ENCODE results near the gene SP6. TPM values are rescaled to one million over a fixed set of nuclear protein-coding genes. Genes with fewer than 3 reads are reported as not detected.

SP6 gene
- total RNA-seq, 1 experiment from 2014 or later: 3.3 TPM

DNA sequence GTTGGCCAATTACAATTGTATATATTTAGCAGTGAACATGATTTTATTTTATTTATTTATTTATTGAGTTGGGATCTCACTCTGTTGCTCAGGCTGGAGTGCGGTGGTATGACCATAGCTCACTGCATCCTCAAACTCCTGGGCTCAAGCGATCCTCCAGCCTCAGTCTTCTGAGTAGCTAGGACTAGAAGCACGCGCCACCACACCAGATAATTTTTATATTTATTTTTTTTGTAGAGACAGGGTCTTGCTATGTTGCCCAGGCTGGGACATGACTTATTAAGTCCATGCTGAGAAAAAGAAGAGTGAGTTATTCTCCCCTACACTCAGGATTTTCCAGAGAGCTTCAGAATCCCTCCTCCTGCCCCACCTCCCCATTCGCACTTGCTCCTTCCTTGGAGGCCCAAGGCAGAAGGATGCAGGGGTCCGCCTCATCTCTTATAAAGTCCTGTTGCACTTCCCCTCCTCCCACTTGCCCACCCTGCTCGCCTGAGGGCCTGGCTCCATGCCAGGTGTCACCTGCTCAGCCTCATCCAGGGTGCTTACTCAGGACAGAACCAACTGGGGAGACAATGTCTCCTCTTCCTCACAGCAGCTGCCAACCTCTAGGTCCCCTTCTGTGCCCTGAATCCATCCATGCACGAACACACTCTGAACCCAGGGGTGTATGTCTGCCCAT is 29.0 kb upstream of the SP6 start:
- Mint-ChIP-seq H3K4me1 (peaks cover 34% of the 10 kb centered on the region), H3K27ac (no peak overlapping the region), H3K4me3 (no peak overlapping the region), H3K9me3 (no peaks in the 10 kb centered on the region), H3K27me3 (ENCODE audit: low read depth) (peaks cover 20% of the 10 kb centered on the region), H3K36me3 (no peaks in the 10 kb centered on the region)
- no peak for DNase-seq (ENCODE audit: low spot score)
- ChIA-PET POLR2A (no interaction called here), CTCF (interaction anchor here (0.6 to 18.5 kb wide), 3 partner anchors 10 to 139 kb away, joined by 4 to 1122 read pairs (median 15); partner anchors contain the start of genes SCRN2 and SP6)
- TF ChIP-seq ZNF263 (CRISPR knock-in tag; IDR thresholded peaks at IDR 0.05; ENCODE audit: low read depth) (no peak), KAT7 (CRISPR knock-in tag; IDR thresholded peaks at IDR 0.05; ENCODE audit: borderline replicate concordance) (no peak), NFE2L1 (CRISPR knock-in tag; IDR thresholded peaks at IDR 0.05) (no peak), CREM (CRISPR knock-in tag; IDR thresholded peaks at IDR 0.05) (no peak), ZBTB21 (CRISPR knock-in tag; IDR thresholded peaks at IDR 0.05; ENCODE audit: borderline replicate concordance) (no peak), ESRRA (CRISPR knock-in tag; IDR thresholded peaks at IDR 0.05; ENCODE audit: borderline replicate concordance) (no peak), FOXJ3 (CRISPR knock-in tag; IDR thresholded peaks at IDR 0.05; ENCODE audit: borderline replicate concordance) (no peak), NFYB (CRISPR knock-in tag; conservative IDR thresholded peaks at IDR 0.05; ENCODE audit: low read depth) (no peak), ETV6 (CRISPR knock-in tag; IDR thresholded peaks at IDR 0.05) (no peak), MYBL2 (CRISPR knock-in tag; IDR thresholded peaks at IDR 0.05) (no peak), ZNF671 (CRISPR knock-in tag; IDR thresholded peaks at IDR 0.05) (no peak), NR2C2 (CRISPR knock-in tag; IDR thresholded peaks at IDR 0.05) (no peak), SMAD3 (CRISPR knock-in tag; IDR thresholded peaks at IDR 0.05; ENCODE audit: borderline replicate concordance) (no peak)
- TF ChIP-seq, protein P1, sequence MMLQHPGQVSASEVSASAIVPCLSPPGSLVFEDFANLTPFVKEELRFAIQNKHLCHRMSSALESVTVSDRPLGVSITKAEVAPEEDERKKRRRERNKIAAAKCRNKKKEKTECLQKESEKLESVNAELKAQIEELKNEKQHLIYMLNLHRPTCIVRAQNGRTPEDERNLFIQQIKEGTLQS (CRISPR knock-in tag; conservative IDR thresholded peaks at IDR 0.05): no peak
- TF ChIP-seq, protein P2, sequence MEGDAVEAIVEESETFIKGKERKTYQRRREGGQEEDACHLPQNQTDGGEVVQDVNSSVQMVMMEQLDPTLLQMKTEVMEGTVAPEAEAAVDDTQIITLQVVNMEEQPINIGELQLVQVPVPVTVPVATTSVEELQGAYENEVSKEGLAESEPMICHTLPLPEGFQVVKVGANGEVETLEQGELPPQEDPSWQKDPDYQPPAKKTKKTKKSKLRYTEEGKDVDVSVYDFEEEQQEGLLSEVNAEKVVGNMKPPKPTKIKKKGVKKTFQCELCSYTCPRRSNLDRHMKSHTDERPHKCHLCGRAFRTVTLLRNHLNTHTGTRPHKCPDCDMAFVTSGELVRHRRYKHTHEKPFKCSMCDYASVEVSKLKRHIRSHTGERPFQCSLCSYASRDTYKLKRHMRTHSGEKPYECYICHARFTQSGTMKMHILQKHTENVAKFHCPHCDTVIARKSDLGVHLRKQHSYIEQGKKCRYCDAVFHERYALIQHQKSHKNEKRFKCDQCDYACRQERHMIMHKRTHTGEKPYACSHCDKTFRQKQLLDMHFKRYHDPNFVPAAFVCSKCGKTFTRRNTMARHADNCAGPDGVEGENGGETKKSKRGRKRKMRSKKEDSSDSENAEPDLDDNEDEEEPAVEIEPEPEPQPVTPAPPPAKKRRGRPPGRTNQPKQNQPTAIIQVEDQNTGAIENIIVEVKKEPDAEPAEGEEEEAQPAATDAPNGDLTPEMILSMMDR (IDR thresholded peaks at IDR 0.05): no peak
- TF ChIP-seq, protein P3, sequence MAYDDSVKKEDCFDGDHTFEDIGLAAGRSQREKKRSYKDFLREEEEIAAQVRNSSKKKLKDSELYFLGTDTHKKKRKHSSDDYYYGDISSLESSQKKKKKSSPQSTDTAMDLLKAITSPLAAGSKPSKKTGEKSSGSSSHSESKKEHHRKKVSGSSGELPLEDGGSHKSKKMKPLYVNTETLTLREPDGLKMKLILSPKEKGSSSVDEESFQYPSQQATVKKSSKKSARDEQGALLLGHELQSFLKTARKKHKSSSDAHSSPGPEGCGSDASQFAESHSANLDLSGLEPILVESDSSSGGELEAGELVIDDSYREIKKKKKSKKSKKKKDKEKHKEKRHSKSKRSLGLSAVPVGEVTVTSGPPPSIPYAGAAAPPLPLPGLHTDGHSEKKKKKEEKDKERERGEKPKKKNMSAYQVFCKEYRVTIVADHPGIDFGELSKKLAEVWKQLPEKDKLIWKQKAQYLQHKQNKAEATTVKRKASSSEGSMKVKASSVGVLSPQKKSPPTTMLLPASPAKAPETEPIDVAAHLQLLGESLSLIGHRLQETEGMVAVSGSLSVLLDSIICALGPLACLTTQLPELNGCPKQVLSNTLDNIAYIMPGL (CRISPR knock-in tag; IDR thresholded peaks at IDR 0.05): no peak
- TF ChIP-seq, protein P4, sequence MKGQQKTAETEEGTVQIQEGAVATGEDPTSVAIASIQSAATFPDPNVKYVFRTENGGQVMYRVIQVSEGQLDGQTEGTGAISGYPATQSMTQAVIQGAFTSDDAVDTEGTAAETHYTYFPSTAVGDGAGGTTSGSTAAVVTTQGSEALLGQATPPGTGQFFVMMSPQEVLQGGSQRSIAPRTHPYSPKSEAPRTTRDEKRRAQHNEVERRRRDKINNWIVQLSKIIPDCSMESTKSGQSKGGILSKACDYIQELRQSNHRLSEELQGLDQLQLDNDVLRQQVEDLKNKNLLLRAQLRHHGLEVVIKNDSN (CRISPR knock-in tag; IDR thresholded peaks at IDR 0.05): no peak
- TF ChIP-seq, protein P5, sequence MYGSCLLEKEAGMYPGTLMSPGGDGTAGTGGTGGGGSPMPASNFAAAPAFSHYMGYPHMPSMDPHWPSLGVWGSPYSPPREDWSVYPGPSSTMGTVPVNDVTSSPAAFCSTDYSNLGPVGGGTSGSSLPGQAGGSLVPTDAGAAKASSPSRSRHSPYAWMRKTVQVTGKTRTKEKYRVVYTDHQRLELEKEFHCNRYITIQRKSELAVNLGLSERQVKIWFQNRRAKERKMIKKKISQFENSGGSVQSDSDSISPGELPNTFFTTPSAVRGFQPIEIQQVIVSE (CRISPR knock-in tag; IDR thresholded peaks at IDR 0.05; ENCODE audit: borderline replicate concordance): no peak
- TF ChIP-seq, protein P6, sequence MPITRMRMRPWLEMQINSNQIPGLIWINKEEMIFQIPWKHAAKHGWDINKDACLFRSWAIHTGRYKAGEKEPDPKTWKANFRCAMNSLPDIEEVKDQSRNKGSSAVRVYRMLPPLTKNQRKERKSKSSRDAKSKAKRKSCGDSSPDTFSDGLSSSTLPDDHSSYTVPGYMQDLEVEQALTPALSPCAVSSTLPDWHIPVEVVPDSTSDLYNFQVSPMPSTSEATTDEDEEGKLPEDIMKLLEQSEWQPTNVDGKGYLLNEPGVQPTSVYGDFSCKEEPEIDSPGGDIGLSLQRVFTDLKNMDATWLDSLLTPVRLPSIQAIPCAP (CRISPR knock-in tag; IDR thresholded peaks at IDR 0.05): no peak
- TF ChIP-seq, protein P7, sequence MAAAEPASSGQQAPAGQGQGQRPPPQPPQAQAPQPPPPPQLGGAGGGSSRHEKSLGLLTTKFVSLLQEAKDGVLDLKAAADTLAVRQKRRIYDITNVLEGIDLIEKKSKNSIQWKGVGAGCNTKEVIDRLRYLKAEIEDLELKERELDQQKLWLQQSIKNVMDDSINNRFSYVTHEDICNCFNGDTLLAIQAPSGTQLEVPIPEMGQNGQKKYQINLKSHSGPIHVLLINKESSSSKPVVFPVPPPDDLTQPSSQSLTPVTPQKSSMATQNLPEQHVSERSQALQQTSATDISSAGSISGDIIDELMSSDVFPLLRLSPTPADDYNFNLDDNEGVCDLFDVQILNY (CRISPR knock-in tag; IDR thresholded peaks at IDR 0.05): no peak
- ATAC-seq: no peak

Measured in WTC11 (cell line).